K562 treated with DMSO at 1 percent for 12 hours (cell line): ENCODE measurements around the gene KRTAP10-11. TPM values are rescaled to one million over a fixed set of nuclear protein-coding genes. Genes with fewer than 3 reads are reported as not detected.

Experiments
- total RNA-seq: library from RNA; unstranded; fragments of 300-600 nt; gene quantifications from 2 replicates; pipeline ENCODE4 v1.2.3, GENCODE V29; 2022; ENCODE audit not compliant: insufficient read depth

The KRTAP10-11 gene
- total RNA-seq, result not detected in 2 replicates

DNA sequence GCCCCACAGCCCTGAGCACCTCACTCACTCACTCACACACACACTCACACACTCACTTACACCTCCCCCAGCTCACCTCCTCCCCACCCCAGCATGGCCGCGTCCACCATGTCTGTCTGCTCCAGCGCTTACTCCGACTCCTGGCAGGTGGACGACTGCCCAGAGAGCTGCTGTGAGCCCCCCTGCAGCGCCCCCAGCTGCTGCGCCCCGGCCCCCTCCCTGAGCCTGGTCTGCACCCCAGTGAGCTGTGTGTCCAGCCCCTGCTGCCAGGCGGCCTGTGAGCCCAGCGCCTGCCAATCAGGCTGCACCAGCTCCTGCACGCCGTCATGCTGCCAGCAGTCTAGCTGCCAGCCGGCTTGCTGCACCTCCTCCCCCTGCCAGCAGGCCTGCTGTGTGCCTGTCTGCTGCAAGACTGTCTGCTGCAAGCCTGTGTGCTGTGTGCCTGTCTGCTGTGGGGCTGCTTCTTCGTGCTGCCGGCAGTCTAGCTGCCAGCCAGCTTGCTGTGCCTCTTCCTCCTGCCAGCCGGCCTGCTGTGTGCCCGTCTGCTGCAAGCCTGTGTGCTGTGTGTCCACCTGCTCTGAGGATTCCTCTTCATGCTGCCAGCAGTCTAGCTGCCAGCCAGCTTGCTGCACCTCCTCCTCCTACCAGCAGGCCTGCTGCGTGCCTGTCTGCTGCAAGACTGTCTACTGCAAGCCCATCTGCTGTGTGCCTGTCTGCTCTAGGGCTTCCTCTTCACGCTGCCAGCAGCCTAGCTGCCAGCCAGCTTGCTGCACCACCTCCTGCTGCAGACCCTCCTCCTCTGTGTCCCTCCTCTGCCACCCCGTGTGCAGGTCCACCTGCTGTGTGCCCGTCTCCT lies at the start of gene KRTAP10-11:
KRTAP10-11 (plus strand) TSS at position 49 of the 856 bp plus-strand sequence; CDS start at position 94, 45 bp downstream.

DNA sequence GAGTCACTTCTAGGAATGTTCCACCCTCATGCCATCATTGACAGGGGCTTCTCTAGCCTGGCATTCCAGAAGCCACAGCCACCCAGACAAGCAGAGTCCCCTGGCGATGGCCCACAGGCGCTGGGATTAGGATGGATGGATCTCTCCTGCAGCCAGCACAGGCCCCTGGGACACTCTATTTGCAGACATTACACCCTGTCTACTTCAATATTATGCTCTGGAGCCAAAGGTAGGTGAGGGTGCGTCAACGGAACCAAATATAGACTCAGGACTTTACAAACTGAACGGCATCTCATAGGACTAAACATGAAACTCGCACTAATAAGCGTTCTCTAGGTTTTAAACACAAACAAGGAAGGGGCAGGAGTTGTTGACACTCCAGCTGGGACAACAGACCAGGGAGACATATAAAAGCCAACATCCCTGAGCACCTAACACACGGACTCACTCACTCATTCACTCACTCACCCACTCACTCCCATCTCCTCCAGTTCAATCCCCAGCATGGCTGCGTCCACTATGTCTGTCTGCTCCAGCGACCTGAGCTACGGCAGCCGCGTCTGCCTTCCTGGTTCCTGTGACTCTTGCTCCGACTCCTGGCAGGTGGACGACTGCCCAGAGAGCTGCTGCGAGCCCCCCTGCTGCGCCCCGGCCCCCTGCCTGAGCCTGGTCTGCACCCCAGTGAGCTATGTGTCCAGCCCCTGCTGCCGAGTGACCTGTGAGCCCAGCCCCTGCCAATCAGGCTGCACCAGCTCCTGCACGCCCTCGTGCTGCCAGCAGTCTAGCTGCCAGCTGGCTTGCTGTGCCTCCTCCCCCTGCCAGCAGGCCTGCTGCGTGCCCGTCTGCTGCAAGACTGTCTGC lies 45.9 kb upstream of the KRTAP10-11 start, which contains the start of gene KRTAP10-7:
KRTAP10-7 (plus strand) TSS at position 480 of the 861 bp plus-strand sequence; CDS start at position 505, 25 bp downstream.

DNA sequence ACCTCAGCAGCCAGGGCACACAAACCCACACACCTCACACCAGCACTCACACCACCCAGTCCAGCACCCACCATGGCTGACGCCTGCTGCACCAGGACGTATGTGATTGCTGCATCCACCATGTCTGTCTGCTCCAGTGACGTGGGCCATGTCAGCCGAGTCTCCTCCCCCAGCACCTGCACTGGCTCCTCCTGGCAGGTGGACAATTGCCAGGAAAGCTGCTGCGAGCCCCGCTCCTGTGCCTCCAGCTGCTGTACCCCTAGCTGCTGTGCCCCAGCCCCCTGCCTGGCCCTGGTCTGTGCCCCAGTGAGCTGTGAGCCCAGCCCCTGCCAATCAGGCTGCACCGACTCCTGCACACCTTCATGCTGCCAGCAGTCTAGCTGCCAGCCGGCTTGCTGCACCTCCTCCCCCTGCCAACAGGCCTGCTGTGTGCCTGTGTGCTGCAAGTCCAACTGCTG lies 34.2 kb upstream of the KRTAP10-11 start, which contains the start of gene KRTAP10-8:
KRTAP10-8 (plus strand) TSS at position 51 of the 458 bp plus-strand sequence; CDS start at position 73, 22 bp downstream.

DNA sequence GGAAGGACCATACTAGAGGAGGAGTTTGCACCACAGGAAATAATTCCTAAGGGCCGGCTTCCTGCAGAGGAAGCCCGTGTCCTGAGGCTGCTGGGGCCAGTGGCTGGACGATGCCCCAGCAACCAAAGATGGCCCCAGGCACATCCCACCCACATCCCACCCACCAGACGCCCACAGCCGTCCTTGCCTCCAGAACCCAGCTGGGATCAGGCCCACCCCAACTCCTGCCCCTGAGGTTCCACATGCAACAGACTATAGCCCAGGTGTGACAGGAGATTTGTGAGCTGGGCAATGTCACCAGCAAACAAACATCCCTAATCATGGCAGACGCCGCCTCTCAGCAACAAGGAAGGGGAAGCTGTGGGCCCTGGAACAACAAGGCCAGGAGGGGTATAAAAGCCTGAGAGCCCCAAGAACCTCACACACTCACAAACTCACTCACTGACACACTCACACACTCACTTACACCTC lies 19.5 kb upstream of the KRTAP10-11 start, which contains the start of gene KRTAP10-9:
KRTAP10-9 (plus strand) TSS at position 421 of the 471 bp plus-strand sequence. CDS start 79 bp downstream, outside the sequence.

DNA sequence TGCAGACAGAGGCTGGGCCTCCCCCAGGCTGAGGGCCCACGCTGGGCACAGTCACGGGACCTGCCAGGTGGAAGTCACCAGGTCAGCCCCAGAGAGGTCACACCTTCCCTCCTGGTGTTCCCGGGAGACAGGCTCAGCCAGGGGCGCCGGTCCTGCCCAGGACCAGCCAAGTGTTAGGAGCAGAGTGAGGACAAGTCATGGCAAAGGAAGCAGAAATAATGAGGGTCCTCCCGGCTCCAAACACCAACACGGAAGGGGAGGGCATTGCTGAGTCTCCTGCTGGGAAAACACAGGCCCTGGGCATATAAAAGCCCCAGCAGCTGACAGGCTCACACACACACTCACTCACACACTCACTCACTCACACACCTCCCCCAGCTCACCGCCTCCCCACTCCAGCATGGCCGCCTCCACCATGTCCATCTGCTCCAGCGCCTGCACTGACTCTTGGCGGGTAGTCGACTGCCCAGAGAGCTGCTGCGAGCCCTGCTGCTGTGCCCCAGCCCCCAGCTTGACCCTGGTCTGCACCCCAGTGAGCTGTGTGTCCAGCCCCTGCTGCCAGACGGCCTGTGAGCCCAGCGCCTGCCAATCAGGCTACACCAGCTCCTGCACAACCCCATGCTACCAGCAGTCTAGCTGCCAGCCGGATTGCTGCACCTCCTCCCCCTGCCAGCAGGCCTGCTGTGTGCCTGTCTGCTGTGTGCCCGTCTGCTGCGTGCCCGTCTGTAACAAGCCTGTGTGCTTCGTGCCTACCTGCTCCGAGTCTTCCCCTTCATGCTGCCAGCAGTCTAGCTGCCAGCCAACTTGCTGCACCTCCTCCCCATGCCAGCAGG lies 9.0 kb upstream of the KRTAP10-11 start, which contains the start of gene KRTAP10-10:
KRTAP10-10 (plus strand) TSS at position 339 of the 833 bp plus-strand sequence; CDS start at position 401, 62 bp downstream.

DNA sequence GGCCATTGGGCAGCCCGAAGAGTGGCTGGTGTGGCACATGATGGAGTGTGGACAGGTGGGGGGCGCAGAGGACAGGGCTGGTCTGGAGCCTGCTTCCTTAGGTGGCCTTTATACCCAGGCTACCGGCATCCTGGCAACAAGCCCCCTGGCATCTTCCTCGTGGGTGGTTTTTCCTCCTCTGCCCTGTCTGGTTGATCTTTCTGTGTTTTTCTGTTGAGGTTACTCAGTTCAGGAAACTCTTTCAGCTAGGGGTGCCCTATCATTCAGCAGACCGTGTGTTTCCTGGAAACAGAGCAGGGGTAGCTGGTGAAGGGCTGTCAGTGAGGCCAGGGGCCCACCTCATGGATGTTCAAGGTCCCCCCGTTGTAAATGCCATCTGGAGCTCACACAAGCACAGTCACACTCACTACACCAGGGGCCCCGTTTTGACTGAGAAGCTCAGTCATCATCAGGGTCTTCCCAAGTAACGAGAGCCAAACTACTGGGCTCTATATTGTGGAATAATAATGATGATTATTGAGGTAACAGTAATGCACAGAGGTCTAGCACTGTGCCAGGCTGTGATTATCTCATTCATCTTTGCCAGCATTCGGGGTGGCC lies 8.5 kb downstream of the KRTAP10-11 start, which contains the start of gene KRTAP12-4:
KRTAP12-4 (minus strand) TSS at position 84 of the 600 bp plus-strand sequence; CDS start at position 39, 45 bp downstream.

GRCh38 chr21:44657635-44658540 lies 11.7 kb downstream of the KRTAP10-11 start, which contains the start of gene KRTAP12-3:
Gene KRTAP12-3 (plus strand): TSS chr21:44657932. CDS start chr21:44657980, 48 bp downstream.

GRCh38 chr21:44666401-44667320 lies 20.4 kb downstream of the KRTAP10-11 start, which contains the start of gene KRTAP12-2:
Gene KRTAP12-2 (minus strand): TSS chr21:44666927. CDS start chr21:44666886, 41 bp downstream.

DNA sequence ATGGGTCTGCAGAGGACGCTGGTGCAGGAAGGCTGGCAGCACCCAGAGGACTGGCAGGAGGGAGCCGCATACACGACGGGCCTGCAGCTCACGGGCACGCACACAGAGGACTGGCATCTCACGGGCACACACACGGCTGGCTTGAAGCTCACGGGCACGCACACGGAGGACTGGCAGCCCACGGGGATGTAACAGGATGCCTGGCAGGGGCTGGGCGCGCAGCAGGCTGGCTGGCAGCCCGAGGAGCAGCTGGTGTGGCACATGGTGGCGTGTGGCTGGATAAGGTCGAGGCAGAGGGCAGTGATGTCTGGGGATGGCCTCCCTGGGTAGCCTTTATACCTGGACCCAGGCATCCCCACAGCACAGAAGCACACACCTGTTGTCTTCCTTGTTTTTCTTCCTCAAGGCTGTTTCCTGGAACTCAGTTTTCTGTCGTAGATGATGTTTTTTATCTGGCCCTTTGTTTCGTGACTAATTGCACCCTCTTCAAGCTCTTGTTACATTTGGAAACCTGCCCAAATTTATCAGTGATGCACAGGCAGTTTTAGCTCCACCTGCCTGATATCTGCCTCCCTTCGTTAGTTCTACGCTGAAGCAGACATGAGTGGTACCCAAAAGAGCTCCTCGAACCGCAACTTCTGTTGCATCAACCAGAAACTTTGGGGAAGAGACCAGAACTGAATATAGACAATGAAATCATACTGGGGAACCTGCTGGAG lies 35.8 kb downstream of the KRTAP10-11 start, which contains the start of gene KRTAP12-1:
KRTAP12-1 (minus strand) TSS at position 303 of the 719 bp plus-strand sequence; CDS start at position 263, 40 bp downstream.

Other genes starting within 250 kb of the KRTAP10-11 start
- not detected in 2 replicates for gene LRRC3, start 190.9 kb upstream of the KRTAP10-11 start, total RNA-seq
- gene KRTAP10-1, start 106.2 kb upstream of the KRTAP10-11 start, total RNA-seq, result not detected in 2 replicates
- gene KRTAP10-2, start 94.9 kb upstream of the KRTAP10-11 start, total RNA-seq, result not detected in 2 replicates
- not detected in 2 replicates for gene KRTAP10-3, start 87.6 kb upstream of the KRTAP10-11 start, total RNA-seq
- gene KRTAP10-4, start 72.7 kb upstream of the KRTAP10-11 start, total RNA-seq, result not detected in 2 replicates
- not detected in 2 replicates for gene KRTAP10-5, start 65.8 kb upstream of the KRTAP10-11 start, total RNA-seq
- not detected in 2 replicates for gene KRTAP10-6, start 53.9 kb upstream of the KRTAP10-11 start, total RNA-seq
- gene KRTAP10-7, start 45.8 kb upstream of the KRTAP10-11 start, total RNA-seq, result not detected in 2 replicates
- gene KRTAP10-8, start 34.3 kb upstream of the KRTAP10-11 start, total RNA-seq, result not detected in 2 replicates
- gene KRTAP10-9, start 19.3 kb upstream of the KRTAP10-11 start, total RNA-seq, result not detected in 2 replicates
- gene KRTAP10-10, start 9.1 kb upstream of the KRTAP10-11 start, total RNA-seq, result not detected in 2 replicates
- not detected in 2 replicates for gene KRTAP12-4, start 8.2 kb downstream of the KRTAP10-11 start, total RNA-seq
- gene KRTAP12-3, start 11.5 kb downstream of the KRTAP10-11 start, total RNA-seq, result not detected in 2 replicates
- not detected in 2 replicates for gene KRTAP12-2, start 20.5 kb downstream of the KRTAP10-11 start, total RNA-seq
- not detected in 2 replicates for gene KRTAP12-1, start 35.7 kb downstream of the KRTAP10-11 start, total RNA-seq
- gene KRTAP10-12, start 50.8 kb downstream of the KRTAP10-11 start, total RNA-seq, result not detected in 2 replicates
- gene TSPEAR, start 65.2 kb downstream of the KRTAP10-11 start, total RNA-seq, result not detected in 2 replicates
- gene UBE2G2, start 155.4 kb downstream of the KRTAP10-11 start, total RNA-seq, result 28.6 and 106 TPM in 2 replicates
- 71.5 and 102 TPM in 2 replicates for gene SUMO3, start 171.6 kb downstream of the KRTAP10-11 start, total RNA-seq
- 124 and 191 TPM in 2 replicates for gene PTTG1IP, start 227.3 kb downstream of the KRTAP10-11 start, total RNA-seq